ENCODE data around the gene KCNK15. TPM values are rescaled to one million over a fixed set of nuclear protein-coding genes. Genes with fewer than 3 reads are reported as not detected.

KCNK15 gene
- total and polyA plus RNA-seq, 9 of the 15 experiments (the other 6 are each of a cell fraction or from before 2014, with no cell fraction given) = 0.03 to 0.30 (median 0.17) TPM; not detected in 5

DNA sequence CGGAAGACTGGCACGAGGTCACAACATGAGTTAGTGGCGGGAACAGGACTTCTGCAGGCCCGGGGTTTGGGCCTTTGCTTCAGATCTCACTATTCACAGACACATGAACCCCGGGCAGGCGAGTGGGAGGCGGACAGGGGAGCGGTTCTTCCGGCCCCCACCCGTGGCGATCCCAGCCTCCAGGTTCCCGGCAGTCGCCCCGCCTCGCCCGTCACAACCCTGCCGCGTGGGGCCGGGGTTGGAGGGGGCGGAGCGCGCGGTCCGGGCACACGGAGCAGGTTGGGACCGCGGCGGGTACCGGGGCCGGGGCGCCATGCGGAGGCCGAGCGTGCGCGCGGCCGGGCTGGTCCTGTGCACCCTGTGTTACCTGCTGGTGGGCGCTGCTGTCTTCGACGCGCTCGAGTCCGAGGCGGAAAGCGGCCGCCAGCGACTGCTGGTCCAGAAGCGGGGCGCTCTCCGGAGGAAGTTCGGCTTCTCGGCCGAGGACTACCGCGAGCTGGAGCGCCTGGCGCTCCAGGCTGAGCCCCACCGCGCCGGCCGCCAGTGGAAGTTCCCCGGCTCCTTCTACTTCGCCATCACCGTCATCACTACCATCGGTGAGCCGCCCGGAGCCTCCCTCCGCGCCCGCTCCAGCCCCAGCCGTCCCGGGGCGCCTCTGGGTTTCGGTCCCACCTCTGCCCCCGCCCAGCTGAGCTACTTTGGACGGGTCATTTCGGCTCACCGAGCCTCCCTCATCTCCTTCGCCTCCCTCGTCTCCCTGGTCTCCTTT is at the start of gene KCNK15 (continued):
- 0 out of 2 replicates have a peak, but pooled peaks have one; percentile 13 for TF ChIP-seq PHF8 (IDR thresholded peaks at IDR 0.05; ENCODE audit: borderline replicate concordance, low read length)
- TF ChIP-seq DNMT1 (IDR thresholded peaks at IDR 0.05) = no peak
- TF ChIP-seq POLR2G (IDR thresholded peaks at IDR 0.05; ENCODE audit: low read depth, low read length) = peak; percentile 67
- no peak for TF ChIP-seq ZNF668 (CRISPR knock-in tag; IDR thresholded peaks at IDR 0.05)
- no peak for TF ChIP-seq ATF1 (CRISPR knock-in tag; IDR thresholded peaks at IDR 0.05)
- TF ChIP-seq ATF1 (tag; IDR thresholded peaks at IDR 0.05) = peak; percentile 6; the same call in 1 of the 2 replicates
- TF ChIP-seq ZNF143 (CRISPR knock-in tag; IDR thresholded peaks at IDR 0.05) = no peak
- no peak for TF ChIP-seq CREB3 (tag; conservative IDR thresholded peaks at IDR 0.05; ENCODE audit: low read depth)
- no peak for TF ChIP-seq FOXA1 (IDR thresholded peaks at IDR 0.05; ENCODE audit: borderline replicate concordance)
- peak; percentile 25; the same call in 1 of the 2 replicates for TF ChIP-seq MAX (CRISPR knock-in tag; IDR thresholded peaks at IDR 0.05)
- TF ChIP-seq, protein P1, sequence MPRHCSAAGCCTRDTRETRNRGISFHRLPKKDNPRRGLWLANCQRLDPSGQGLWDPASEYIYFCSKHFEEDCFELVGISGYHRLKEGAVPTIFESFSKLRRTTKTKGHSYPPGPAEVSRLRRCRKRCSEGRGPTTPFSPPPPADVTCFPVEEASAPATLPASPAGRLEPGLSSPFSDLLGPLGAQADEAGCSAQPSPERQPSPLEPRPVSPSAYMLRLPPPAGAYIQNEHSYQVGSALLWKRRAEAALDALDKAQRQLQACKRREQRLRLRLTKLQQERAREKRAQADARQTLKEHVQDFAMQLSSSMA (CRISPR knock-in tag; IDR thresholded peaks at IDR 0.05) = no peak
- TF ChIP-seq, protein P2, sequence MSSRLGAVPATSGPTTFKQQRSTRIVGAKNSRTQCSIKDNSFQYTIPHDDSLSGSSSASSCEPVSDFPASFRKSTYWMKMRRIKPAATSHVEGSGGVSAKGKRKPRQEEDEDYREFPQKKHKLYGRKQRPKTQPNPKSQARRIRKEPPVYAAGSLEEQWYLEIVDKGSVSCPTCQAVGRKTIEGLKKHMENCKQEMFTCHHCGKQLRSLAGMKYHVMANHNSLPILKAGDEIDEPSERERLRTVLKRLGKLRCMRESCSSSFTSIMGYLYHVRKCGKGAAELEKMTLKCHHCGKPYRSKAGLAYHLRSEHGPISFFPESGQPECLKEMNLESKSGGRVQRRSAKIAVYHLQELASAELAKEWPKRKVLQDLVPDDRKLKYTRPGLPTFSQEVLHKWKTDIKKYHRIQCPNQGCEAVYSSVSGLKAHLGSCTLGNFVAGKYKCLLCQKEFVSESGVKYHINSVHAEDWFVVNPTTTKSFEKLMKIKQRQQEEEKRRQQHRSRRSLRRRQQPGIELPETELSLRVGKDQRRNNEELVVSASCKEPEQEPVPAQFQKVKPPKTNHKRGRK (tag; IDR thresholded peaks at IDR 0.05) = peak; percentile 73; the same call in 1 of the 2 replicates
- TF ChIP-seq GABPA (tag; conservative IDR thresholded peaks at IDR 0.05; ENCODE audit: low read depth) = peak; percentile 50; the same call in 1 of the 2 replicates
- TF ChIP-seq CHD1 (IDR thresholded peaks at IDR 0.05; ENCODE audit: low read length) = no peak
- TF ChIP-seq ZNF318 (IDR thresholded peaks at IDR 0.05; ENCODE audit: borderline replicate concordance in 1 of 2, low read depth in 1 of 2) = no peak
